SIG-M5 treated with dmso at 0.1 percent for 504 hours (cell line): ENCODE results near the gene SECISBP2.
A peak's percentile ranks its signal among the peaks of the same experiment; 100 is the strongest.

Experiments
- DNase-seq: peaks from one replicate; lab custom pipeline; 2025; ENCODE audit not compliant: unreplicated experiment; lab: John Stamatoyannopoulos, UW

SECISBP2 gene

DNA sequence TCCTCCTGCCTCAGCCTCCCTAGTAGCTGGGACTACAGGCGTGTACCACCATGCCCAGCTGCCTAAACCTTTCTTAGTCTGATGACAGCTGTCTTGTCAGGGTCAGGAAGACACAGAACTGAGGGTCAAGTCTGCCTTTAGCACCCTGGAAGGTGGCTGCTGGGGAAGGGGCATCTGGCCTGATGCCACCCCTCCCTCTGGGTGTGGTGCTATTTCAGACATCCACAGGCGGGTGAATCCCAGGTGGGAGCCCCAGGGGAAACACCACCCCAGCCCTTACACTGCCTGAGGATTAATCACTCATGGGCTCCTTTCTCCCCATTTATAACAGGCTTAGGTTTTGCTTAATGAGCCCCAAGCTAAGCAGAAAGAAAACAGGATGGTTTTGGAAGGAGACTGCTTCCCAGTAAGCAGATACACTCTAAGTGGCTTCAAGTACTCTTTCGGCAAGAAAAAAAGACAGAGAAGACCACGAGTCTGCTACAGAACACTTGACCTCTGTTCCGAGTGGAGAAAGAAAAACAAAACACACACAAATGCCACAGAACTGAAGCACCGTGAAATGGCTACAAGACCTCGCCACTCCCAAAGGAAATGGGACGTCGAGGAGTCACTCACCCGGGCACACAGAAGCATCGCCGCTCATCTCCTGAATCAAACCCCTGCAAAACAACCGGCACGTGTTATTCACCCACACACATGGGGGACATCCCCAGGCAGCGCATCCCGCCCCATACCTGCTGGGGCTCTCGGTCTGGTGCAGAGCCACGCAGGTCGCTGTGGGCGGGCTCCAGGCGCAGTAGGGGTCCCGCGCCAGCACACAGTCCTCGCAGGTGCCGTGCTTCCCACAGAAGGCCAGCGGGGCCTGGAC, 62.4 kb downstream of the SECISBP2 start:
- no peak for DNase-seq

DNA sequence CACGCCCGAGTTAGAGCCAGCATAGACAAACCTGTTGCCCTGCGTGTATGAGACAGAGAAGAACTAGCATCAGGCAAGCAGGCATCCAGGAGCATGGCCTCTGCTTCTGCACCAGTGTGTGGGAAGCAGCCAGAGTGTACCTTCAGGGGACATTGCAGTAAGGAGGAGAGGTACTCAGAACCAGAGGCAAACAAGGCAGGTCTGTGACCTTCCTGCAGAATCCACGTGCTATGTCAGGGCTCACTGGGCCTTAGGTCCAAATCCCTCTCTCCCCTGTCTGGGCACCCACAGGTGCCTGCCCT, 63.0 kb downstream of the SECISBP2 start:
- DNase-seq: no peak

DNA sequence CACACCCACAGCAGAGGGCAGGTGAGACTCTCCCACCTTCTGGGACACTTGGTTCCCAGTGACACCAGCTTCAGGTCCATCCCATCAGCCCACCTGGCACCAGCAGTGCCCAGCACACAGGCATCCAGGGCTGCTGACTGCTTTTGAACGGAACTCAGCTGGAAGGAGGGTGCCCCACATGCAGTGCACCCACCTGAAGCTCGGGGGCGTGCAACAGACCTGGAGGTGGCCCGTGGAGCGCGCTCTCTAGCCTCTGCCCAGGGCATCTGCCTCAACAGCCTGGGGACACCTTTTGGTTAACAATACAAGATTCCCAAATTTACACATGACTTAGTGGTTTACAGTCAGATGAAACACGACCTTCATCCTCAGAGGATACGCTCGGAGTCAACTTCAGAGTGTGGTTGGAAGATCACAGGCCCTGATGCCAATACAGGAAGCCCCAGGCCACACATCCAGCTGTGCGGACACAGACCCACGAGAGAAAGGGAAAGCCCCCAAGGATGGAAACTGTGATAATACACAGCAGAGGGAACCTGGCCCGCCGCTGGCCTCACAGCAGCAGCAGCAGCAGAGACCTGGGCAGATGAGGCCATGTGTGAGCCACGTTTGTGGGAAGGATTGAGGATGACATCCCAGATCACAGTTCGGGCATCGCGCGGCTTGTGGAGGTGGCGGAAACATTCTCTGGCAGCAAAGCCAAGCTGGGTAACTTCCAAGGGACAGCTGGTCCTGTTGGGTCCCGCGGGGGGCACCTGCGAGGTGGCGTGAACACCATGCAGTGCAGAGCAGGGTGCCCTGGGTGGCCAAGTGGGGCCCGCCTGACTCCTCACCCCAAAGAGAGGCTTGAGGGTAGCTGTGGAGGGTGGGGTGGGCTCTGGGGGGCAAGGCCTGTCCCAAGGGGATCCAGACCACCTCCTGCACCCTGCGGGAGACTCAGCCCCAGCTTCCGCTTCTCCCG, 64.0 kb downstream of the SECISBP2 start:
- no peak for DNase-seq

DNA sequence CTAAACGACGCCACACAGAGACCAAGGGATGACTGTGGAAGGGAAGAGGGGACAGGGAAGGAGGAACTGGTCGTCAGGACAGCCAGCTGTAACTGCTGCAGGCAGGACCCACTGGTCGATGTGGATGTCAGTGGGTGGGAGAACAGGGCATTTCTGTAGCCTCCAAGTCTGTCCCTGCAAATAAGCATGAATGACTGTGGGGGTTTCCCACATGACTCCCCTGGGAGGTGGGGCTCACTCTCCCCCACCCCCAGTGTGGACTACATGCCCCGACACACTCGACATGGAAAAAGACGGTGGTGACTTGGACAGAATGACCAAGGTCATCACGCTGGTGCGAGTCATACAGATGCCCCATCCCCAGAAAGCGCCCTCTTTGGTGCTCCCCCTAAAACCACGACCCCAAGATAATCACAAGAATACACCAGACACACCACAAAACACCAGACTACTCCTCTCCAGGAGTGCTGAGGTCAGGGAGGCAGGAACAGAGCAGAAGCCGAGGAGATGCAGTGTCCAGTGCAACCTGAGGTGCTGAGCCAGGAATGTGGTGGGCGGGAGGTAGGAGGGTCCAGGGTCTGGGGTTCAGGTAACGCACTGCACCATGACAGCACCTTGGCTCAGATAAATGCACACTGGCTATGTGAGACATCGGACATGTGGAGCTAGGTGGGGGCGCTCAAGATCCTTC, 64.9 kb downstream of the SECISBP2 start:
- DNase-seq: no peak

DNA sequence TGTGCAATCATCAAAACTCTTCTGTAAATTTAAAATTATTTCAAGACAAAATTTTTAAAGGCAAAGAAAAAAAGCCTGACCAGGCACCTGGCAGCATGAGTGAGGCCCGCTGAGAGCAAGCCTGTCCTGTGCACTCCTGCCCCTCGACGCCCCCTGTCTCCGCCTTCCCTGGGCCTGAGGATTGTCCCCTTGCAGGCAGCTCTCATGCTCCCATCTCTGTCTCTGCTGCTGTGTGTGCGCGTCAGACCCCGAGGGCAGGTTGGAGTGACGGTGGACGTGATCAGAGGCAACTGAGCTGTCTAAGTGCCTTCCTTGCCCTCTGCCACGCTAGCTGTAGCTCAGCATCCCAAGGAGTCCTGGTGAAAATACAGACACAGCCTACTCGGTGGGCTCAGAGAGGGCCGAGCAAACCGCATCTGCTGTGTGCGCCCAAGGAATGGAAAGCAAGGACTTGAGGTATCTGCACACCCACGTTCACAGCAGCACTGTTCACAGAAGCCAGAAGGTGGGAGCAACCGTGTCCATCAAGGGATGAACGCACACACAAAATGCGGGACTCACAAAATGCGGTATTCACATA, 65.5 kb downstream of the SECISBP2 start:
- no peak for DNase-seq

DNA sequence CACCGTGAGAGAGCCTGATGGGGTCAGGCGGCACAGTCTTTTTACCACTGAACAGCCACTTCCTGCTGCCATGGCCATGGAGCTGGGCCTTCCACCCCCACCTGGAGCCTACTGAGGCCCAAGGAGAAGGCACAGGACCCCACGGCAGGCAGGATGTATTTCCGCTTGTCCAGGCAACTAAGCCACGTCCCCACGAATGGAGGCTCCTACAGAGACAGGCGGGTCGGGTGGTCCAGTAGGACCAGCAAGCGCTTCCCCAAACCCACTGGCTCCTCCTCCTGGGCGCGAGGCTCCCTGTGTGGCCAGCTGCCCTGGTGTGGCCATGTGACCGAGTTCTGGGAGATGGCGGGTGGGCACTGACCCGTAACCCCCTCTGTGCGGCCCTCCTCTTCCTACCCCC, 66.5 kb downstream of the SECISBP2 start:
- DNase-seq: no peak

DNA sequence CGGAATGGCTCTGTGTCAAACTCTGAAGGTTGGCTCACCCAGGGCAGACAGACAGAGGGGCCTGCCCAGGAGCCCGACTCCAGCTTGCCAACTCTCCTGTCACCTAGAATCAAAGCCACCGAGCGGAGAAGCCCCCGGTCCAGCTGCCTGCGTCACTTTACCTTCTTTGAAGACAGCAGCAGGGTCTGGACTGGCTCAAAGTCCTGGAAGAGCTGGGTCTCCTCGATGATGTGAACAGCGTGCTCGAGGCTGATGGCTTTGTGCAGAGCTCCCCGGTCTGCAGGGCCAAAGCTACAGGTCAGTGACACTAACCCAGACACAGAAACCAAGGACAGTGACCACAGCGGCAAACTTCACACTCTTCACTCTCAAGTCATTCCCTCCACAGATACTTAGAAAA, 67.9 kb downstream of the SECISBP2 start:
- DNase-seq: no peak

DNA sequence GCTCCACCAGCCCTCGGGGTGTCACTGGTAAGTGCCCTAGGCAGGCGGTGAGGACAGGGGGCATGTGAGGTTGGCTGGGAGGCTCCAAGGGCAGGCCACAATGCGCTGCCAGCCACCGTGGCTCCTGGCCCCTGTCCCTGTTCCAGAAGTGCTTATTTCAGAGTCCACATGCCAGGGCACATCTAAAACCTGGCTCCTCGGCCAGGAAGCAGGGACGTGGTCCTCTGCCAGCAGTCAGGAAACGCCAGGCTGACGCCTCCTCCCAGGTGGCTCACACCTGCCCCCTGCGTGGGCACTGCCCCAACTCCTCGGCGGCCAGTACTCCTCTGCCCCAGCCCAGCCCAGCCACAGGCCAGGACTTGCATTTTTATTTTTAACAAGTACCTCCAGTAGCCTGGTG, 68.5 kb downstream of the SECISBP2 start:
- no peak for DNase-seq

DNA sequence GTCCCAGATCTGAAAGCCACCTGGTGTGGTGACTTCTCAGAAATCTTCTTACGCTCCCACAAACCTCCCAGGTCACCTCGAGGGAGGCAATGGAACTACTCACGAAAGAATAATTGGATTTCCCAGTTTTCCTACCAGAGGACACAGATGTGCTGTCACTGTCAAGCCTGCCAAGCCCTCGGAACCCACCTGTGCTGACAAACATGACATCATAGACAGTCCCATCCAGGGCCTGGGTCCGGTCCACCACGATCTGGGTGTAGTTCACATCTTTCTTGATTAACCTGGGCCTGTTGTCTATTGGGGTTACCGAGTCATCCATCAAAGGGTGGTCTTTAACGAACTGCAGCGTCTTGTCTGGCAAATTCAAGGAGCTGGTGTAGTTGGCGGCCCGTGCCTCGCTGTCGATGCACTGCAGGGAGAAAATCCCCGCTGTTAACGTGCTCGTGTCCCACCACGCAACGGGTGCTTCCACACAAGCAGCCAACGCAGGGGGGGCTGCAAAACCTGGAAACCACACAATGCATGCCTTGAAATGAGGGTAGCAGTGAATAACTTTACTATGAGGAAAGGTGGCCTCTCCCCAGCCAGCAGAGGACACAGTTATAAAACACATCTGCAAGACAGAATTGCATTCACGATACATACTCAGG, 69.0 kb downstream of the SECISBP2 start:
- DNase-seq: no peak

DNA sequence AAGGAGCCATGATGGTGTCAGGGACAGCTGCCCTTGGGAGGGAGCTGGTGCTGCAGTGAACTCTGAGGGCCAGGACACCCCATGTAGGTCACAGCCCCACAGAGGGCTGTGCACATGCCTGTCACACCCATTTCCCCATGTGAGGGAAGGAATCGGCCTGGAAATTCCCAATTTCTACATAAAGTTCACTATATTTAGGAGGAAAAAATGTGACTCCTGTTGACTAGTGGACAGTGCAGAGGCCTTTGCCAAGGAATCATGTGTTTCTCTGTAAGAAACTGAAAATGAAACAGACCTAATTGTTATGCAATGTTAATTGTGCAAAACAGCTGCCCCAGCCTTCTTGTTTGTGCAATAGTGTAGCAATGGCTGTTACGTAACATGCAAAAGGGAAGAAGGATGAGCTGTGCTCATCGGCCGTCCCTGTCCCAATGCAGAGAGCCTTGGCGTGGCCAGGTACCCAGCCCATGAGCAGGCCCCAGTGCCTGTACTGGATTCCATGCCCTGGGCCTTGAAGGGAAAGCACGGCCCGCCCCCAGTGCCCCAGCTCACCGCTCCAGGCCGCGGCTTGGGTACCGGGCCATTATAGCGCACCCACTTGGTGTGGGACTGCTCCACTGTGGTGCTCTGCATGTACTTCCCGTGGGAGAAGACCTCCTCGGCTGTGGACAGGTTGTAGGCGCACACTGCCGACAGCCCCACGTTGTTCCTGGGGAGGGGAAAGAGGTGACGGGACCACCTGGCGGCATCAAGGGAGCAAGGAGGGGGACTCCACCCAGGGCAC, 70.0 kb downstream of the SECISBP2 start:
- peak; percentile 91 for DNase-seq

DNA sequence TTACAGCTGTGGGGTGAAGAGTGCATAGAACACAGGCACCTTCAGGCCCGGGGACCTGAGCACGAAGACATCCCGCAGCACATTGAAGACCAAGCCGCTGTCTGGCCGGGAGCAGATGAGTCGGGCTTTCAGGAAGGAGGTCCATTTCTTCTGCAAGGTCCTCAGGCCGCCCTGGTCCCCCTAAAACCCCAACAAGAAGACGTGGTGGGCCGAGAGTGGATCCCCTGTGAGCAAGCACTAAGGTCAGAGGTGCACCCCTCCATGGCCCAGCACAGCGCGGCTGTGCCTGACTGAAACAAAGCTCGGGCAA, 70.5 kb downstream of the SECISBP2 start:
- DNase-seq: no peak

DNA sequence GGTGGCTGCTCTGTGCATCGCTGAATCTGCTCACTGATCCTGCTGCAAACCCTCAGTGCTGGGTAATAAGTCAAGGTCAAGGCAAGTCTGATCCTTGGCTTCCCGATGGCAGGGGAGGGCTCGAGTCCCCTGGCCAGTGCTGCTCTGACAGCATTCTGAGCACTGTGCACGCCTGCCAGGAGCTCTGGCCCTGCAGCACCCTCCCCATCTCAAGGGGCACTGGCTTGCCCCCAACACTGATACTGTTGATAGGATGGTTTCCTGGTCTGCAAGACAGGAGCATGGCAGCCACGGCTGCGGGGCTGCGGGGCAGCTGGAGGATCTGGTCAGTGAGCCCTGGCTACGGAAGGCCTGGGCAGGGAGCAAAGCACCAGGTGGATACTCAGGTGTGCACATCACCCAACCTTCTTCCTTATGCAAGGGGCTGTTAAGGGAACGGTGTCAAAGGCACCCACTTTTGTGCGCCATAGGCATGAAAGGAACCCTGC, 71.8 kb downstream of the SECISBP2 start:
- no peak for DNase-seq

DNA sequence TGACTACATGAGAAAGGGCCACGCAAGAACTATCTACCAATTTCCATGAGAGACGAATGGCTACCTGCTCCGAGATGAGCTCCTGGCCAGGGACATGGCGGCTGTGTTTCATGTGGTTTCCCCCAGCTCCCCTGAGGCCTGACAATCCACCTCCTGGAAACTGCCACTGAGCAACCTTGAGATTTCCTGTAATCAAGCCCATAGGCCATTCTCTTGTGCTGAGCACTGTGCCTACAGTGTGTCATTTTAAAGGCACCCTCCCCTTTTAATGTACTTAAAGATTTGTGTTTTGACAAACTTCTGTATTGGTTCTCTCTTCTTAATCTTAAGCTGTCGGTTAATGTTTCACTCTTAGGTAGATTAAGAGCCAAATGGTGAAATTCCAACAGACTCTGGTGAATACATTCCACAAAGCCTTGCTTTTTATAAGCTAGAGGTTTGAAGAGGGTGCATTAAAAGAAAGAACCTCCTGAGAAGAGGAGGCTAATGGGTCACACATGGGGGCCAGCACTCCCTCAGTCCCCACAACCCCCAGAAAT, 72.3 kb downstream of the SECISBP2 start:
- DNase-seq: no peak

DNA sequence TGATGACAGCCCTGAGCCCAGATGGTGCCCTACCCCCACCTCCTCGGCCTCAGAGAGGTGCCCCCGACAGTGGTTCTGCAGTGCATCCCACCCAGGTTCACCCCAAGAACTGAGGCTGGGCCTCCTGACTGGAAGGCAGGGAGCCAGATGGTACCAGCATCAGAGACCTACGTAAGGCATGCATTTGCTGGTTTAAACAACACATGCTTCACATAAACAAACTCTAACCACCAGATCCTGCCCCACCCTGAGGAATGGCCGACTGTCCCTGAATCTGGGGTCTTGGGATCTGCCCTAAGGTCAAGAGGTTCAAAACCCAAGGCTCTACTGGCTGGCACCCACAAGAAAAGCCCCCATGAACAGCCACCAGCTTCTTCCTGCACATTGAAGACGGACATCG, 73.3 kb downstream of the SECISBP2 start:
- no peak for DNase-seq

DNA sequence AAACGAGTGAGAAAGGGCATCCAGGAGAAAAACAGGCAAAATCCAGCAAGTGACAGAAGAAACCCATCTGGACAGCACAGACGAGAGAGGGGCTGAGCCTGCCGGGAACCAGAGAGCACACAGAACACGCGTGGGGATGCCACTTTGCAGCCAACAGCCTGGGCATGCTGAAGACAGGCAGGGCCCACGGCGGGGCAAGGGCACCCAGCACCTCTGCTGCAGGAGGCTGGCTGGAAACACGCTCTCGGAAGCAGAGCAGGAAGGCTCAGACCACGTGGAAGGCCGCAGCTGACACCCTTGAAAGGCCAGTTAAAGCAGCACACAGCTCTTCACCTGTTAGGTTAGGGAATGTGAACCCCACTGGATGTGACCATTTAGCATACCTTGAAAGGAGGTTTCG, 76.1 kb downstream of the SECISBP2 start:
- DNase-seq: no peak

DNA sequence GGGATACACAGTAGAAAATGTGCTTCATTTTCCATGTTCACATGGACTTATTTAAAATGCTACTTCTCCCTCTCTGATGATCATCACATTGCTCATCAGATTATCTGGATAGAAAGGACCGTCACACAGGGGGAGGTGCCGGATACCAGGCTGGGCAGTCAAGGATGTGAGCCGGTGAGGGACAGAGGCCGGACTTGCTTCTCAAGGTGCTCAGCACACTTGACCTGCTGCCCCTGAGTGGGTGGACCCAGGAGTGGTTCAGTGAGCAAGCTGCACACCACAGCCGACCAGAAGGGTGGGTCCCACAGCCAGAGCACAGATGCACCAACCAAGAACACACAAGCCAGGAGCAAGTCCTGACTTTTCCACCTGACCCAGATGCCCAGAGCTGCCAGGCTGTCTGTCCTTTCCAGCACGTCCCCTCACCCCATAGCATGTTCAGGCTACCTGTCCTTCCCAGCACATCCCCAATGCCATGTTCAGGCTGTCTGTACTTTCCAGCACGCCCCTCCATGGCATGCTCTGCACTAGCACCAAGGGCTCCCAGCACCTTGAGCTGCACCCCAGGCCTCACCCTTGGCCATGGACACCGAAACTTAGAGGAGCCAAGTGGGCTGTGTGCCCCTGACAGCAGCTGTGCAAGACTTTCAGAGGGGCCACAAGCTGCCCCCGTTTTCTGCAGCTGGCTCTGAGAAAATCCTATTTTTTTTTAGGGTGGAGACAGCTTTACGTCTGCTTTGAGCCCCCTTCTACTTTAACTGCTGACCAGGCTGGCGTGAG, 77.8 kb downstream of the SECISBP2 start:
- no peak for DNase-seq

DNA sequence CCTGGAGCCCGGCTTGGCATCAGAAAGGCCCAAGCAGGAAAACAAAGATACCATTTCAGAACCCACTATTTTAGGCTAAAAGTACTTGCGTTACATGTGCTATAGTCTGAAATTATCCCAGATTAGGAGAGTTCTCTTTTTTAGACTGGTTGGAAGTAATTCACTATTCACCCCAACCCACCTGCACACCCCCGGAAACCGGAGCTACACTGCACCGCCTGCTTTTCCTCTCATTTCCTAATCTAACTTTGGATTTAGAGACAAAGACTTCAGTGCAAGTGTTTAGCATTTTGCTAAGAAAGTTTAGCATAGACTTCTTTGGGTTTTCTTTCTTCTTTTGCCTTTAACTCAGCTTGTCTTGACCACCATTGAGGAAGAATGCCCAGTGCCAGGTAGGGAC, 79.2 kb downstream of the SECISBP2 start:
- no peak for DNase-seq

DNA sequence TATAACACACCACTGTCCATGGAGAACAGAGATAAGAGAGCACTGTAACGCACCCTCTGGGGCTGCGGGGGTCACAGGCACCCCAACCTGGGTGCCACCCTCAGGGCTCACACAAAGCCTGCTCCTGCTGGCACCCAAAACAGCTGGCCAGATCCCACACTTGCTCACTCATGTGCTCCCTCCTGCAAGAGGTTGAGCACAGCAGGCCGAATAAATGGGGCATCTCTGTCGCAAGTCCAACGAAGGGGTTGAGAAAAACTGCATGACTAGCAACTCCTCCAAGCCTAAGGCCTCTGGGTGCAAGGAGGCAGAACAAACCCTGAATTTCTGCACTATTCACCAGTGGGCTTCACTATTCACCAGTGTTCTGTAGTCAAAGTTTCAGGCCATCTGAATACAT, 80.3 kb downstream of the SECISBP2 start:
- peak; percentile 64 for DNase-seq
